PFSK-1 (cell line): ENCODE data around the gene ACTRT2.

ENCODE experiments used
- FOXP2 ChIP-seq: optimal IDR thresholded peaks from 2 replicates; pipeline ENCODE3; 2011; ENCODE audit warnings: borderline replicate concordance, control low read depth, inconsistent platforms; ENCODE audit not compliant: insufficient read depth; ENCODE audit errors: extremely low read length, extremely low read depth
- POLR2AphosphoS5 ChIP-seq: IDR thresholded peaks from 2 replicates; pipeline ENCODE4 v1.6.1; 2012; ENCODE audit warnings: low read depth, mild to moderate bottlenecking, control low read depth, low read length, moderate library complexity
- REST ChIP-seq, 2 experiments: IDR thresholded peaks; 2 replicates each; pipeline versions ENCODE4 v1.6.1 to v1.8.0; 2011 to 2012; ENCODE audit warnings: low read depth in 2 of 2, low read length in 2 of 2, control low read depth in 1 of 2, inconsistent platforms in 1 of 2, mild to moderate bottlenecking in 1 of 2, moderate library complexity in 1 of 2; ENCODE audit not compliant: insufficient read depth in 1 of 2
- SIN3A ChIP-seq: IDR thresholded peaks from 2 replicates; pipeline ENCODE4 v1.6.1; 2012; ENCODE audit warnings: mild to moderate bottlenecking, low read length, moderate library complexity, borderline replicate concordance; ENCODE audit not compliant: insufficient read depth
- TAF1 ChIP-seq: IDR thresholded peaks from 2 replicates; pipeline ENCODE4 v1.6.1; 2012; ENCODE audit warnings: low read length, control low read depth, borderline replicate concordance; ENCODE audit not compliant: insufficient read depth

- no peak for TF ChIP-seq POLR2AphosphoS5
- no peak for TF ChIP-seq REST (IDR thresholded peaks at IDR 0.05; ENCODE audit: insufficient read depth in 1 of 2, low read depth in 2 of 2, low read length in 2 of 2)
- no peak for TF ChIP-seq TAF1
- TF ChIP-seq SIN3A: no peak
- TF ChIP-seq FOXP2: no peak
Measured at GRCh38 chr1:2981981-2982614, 39.2 kb upstream of the ACTRT2 start.
